Mammary epithelial cell (primary cell): ENCODE data around the gene GALNT10.

Source experiments
- CTCF ChIP-seq, 2 donors: IDR thresholded peaks in 1 of 2; conservative IDR thresholded peaks in 1 of 2; 2 replicates each; pipeline ENCODE4 v1.5.1; 2011 to 2012; ENCODE audit warnings: inconsistent platforms in 2 of 2, low read length in 2 of 2, mild to moderate bottlenecking in 2 of 2, control low read depth in 1 of 2, low read depth in 1 of 2; ENCODE audit not compliant: insufficient read depth in 1 of 2; ENCODE audit errors: extremely low read depth in 1 of 2
- EZH2 ChIP-seq: IDR thresholded peaks from 2 replicates; pipeline ENCODE4 v1.6.1; 2012; ENCODE audit warnings: low read length, inconsistent platforms, borderline replicate concordance

- no peak for TF ChIP-seq CTCF (conservative IDR thresholded peaks at IDR 0.05 in 1 of 2, IDR thresholded peaks at IDR 0.05 in 1 of 2; ENCODE audit: extremely low read depth in 1 of 2, insufficient read depth in 1 of 2, low read depth in 1 of 2, low read length in 2 of 2)
- no peak for TF ChIP-seq EZH2
These were observed 1.2 kb upstream of the GALNT10 start for GRCh38 chr5:154189256-154189818.
